AG10803 (cell line): ENCODE measurements around the gene SUFU.
A peak's percentile ranks its signal among the peaks of the same experiment; 100 is the strongest.
"Not testable (repeated sequence)": the region's sequence is repeated elsewhere in the genome, so short reads cannot be mapped to it uniquely, and the experiment has no call there.

ENCODE experiments used
- DNase-seq: peaks from one replicate; pipeline ENCODE4 v3.0.0; 2010; ENCODE audit warnings: low read depth
- H3K4me3 ChIP-seq: 2 replicates; pipeline ENCODE4 v1.5.1; 2011; ENCODE audit warnings: mild to moderate bottlenecking, low read length, control low read depth
- CTCF ChIP-seq: conservative IDR thresholded peaks from 2 replicates; pipeline ENCODE4 v1.5.1; 2011; ENCODE audit warnings: mild to moderate bottlenecking, low read length, control low read depth, inconsistent platforms

The SUFU gene

GRCh38 chr10:102499356-102499755 lies 4.4 kb upstream of the SUFU start:
- no peak for DNase-seq
- TF ChIP-seq CTCF: no peak
- no peak overlapping the region for H3K4me3 ChIP-seq

DNA sequence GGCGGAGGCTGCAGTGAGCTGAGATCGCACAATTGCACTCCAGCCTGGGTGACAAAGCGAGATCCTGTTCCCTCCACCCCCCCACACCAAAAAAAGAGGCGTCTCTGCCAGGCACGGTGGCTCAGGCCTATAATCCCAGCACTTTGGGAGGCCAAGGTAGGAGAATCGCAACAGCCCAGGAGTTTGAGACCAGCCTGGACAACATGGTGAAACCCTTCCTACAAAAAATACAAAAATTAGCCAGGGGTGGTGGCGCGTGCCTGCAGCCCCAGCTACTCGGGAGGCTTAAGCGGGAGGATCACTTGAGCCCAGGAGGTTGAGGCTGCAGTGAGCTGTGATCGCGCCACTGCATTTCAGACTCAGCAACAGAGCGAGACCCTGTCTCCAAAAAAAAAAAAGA lies 3.1 kb upstream of the SUFU start:
- DNase-seq, H3K4me3 ChIP-seq: not testable (repeated sequence)

GRCh38 chr10:102501201-102502028 lies 2.4 kb upstream of the SUFU start:
- no peak for DNase-seq
- TF ChIP-seq CTCF: no peak

GRCh38 chr10:102502029-102502336 lies 1.8 kb upstream of the SUFU start:
- DNase-seq: peak; percentile 100
- no peak for TF ChIP-seq CTCF
- peak overlapping the region; percentile 99 for H3K4me3 ChIP-seq

More at GRCh38 chr10:102501201-102502028, 2.4 kb upstream of the SUFU start:
- peak overlapping the region; percentile 67 for H3K4me3 ChIP-seq

DNA sequence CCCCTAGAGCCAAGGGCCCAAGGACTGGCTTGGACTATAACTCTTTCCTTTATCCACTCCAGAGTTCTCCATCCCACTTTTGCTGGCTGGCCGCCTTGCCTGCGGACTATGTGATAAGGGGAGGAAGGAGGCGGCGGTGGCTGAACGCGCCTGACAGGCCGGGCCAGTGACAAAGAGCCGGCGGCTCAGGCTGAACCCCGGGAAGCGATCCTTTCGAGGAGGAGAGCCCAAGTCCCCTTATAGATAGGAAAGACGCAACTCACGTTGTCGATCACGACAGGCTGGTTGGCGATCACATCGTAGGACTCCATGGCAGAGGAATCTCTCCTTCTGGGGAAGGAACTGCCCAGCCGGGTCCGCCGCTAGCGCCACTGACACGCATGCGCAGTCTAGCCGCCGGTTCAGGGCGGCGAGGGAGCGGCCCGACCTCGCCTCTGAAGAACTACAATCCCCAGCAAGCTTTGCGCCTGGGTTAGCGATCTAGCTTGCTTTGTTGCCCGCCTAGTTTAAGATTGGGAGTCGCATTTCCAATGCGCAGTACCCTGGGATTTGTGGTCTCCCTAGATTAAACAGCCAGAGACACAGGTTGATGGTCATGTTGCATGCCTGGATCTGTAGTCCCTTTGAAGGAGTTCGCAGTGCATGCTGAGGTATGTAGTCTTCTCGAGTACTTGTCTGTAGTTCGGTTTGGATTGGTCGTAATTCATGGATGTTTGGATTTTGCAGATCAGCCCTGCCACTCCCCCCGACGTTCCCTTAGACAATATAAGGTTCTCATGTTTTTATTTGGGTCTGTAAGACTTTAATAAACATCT lies 1.2 kb upstream of the SUFU start, which contains the start of gene ACTR1A:
Gene ACTR1A, minus strand, starts transcription at position 376 of the 815 bp plus-strand sequence. Its CDS starts 65 bp downstream, at position 311.
- DNase-seq: peak; percentile 100
- H3K4me3 ChIP-seq: peak within 1 kb of the TSS; percentile 99
- no peak for TF ChIP-seq CTCF

DNA sequence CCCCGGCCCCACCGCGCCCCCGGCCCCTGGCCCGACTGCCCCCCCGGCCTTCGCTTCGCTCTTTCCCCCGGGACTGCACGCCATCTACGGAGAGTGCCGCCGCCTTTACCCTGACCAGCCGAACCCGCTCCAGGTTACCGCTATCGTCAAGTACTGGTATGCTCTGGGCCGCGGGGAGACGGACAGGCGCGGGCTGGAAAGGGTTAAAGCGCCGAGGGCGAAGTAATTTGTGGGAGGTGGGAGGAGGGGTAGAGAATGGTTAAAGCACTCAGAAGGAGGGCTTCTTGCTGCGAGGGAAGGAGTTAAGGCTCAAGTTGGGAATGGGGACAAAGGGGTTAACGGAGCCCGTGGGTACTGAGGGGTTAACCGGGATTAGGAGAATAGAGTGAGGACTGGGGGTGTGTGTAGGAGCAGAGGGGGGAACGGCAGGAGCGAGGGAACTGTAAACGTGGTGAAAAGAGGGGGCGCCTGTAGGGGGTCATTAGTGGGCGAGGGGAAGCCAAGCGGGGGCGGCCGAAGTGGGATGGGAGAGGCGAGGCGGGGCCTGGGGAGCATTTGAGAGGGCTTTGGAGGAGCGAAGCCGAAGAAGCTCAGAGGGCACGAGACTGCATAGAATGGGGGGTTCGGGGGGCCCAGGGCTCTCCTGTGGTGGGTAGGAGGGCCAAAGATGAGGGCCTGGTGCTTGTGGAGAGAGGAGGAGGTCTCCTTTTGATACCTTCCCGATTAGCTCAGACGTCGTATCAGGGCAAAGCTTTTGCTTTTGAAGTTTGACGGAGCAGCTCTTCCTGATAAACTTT lies 605 bp downstream of the SUFU start:
- no peak for TF ChIP-seq CTCF
- peak overlapping the region; percentile 96 for H3K4me3 ChIP-seq
- DNase-seq: no peak

DNA sequence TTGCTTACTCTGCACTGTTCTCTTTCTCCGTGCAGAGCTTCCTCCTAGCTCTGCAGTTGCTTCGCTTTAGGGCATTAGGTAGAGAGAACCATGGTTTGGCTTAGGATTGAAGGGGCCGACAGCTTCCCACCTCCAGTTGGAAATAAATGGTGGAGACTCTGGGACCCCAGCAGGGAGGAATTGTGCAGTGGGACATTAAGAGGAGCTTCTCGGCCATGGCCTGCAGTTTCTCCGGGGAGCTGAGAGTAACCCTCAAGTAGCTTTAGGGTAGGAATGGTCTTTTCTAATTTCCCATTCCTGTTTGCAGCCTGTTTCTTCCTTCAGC lies 1.2 kb downstream of the SUFU start:
- H3K4me3 ChIP-seq: peak overlapping the region; percentile 96
- no peak for TF ChIP-seq CTCF
- no peak for DNase-seq
